T-cell (primary cell): ENCODE measurements around the gene CXCL11. TPM values are rescaled to one million over a fixed set of nuclear protein-coding genes. Genes with fewer than 3 reads are reported as not detected.

Source experiments
- ATAC-seq, 4 experiments: fragments of 200-7000 bp in 3 of 4; fragments of 150-1000 bp in 1 of 4; cut with Tn5 transposase; replicated peaks in 1 of 4; 1 replicate in 3 of 4; 2 replicates in 1 of 4; pipeline ENCODE4 v1.10.0; 2021; ENCODE audit warnings: moderate library complexity in 3 of 4, mild to moderate bottlenecking in 2 of 4, moderate number of reproducible peaks in 1 of 4
- CTCF ChIA-PET, 2 donors: fragments of 300-600 bp; sonication (Branson Sonifier 250); formaldehyde crosslinking; loops; one replicate each; lab custom pipeline; 2022; ENCODE audit warnings: antibody characterized with exemption in 2 of 2; lab: Charles Lee
- POLR2A ChIA-PET, 2 donors: fragments of 300-600 bp; sonication (Branson Sonifier 250); formaldehyde crosslinking; loops; one replicate each; lab custom pipeline; 2022; ENCODE audit warnings: antibody characterized with exemption in 2 of 2; lab: Charles Lee
- DNase-seq, 35 experiments: peaks; one replicate each; pipeline versions ENCODE4 v3.0.0 to v3.0.0-alpha.2; 2013 to 2023
- H3K27ac ChIP-seq: one replicate; pipeline ENCODE4 v1.5.1; 2013; ENCODE audit warnings: low read length
- H3K27me3 ChIP-seq, 2 experiments: replicated peaks in 1 of 2; 1 replicate in 1 of 2; 2 replicates in 1 of 2; pipeline versions ENCODE4 v1.6.1 to v1.7.0; 2013; ENCODE audit warnings: low read length in 1 of 2, mixed read lengths in 1 of 2; ENCODE audit not compliant: control insufficient read depth in 2 of 2, insufficient read depth in 2 of 2; ENCODE audit errors: extremely low read depth in 1 of 2
- H3K36me3 ChIP-seq, 2 donors: 1 replicate in 1 of 2; 2 replicates in 1 of 2; pipeline versions ENCODE4 v1.6.1 to v1.7.0; 2013; ENCODE audit warnings: low read length in 1 of 2; ENCODE audit not compliant: control insufficient read depth in 2 of 2, insufficient read depth in 1 of 2; ENCODE audit errors: extremely low read depth in 1 of 2
- H3K4me1 ChIP-seq, 2 experiments: 1 replicate in 1 of 2; 2 replicates in 1 of 2; pipeline versions ENCODE4 v1.6.1 to v1.7.0; 2013; ENCODE audit warnings: low read length in 2 of 2, mixed read lengths in 1 of 2; ENCODE audit not compliant: insufficient read depth in 2 of 2, control insufficient read depth in 1 of 2; ENCODE audit errors: extremely low read depth in 1 of 2
- H3K4me3 ChIP-seq, 2 donors: 1 replicate in 1 of 2; 2 replicates in 1 of 2; pipeline versions ENCODE4 v1.5.1 to v1.7.0; 2013; ENCODE audit warnings: mild to moderate bottlenecking in 2 of 2, low read length in 1 of 2, moderate library complexity in 1 of 2; ENCODE audit not compliant: control insufficient read depth in 1 of 2; ENCODE audit errors: extremely low read depth in 1 of 2
- H3K9me3 ChIP-seq: 2 replicates; pipeline ENCODE4 v1.7.0; 2013
- H3K27ac Mint-ChIP-seq, 2 donors: one replicate each; pipeline ENCODE4 v1.8.0; 2020 to 2021; ENCODE audit warnings: mild to moderate bottlenecking in 2 of 2, mixed read lengths in 2 of 2
- H3K27me3 Mint-ChIP-seq, 2 donors: one replicate each; pipeline ENCODE4 v1.8.0; 2021 to 2022; ENCODE audit warnings: mixed read lengths in 2 of 2
- H3K36me3 Mint-ChIP-seq: one replicate; pipeline ENCODE4 v1.8.0; 2021; ENCODE audit warnings: mixed read lengths
- H3K4me1 Mint-ChIP-seq, 3 donors: one replicate each; pipeline ENCODE4 v1.8.0; 2020 to 2022; ENCODE audit warnings: mixed read lengths in 3 of 3, mild to moderate bottlenecking in 1 of 3
- H3K4me3 Mint-ChIP-seq, 3 donors: one replicate each; pipeline ENCODE4 v1.8.0; 2020 to 2022; ENCODE audit warnings: mild to moderate bottlenecking in 3 of 3, mixed read lengths in 3 of 3, moderate library complexity in 3 of 3
- H3K9me3 Mint-ChIP-seq, 3 donors: one replicate each; pipeline ENCODE4 v1.8.0; 2020 to 2022; ENCODE audit warnings: mixed read lengths in 3 of 3
- WGBS: methylation state at CpG from one replicate; pipeline ENCODE4 v1.1.5; 2013; ENCODE audit warnings: missing lambda C conversion rate; ENCODE audit not compliant: insufficient coverage; 5-methylcytosine and 5-hydroxymethylcytosine counted together
- total RNA-seq, 35 experiments: library from RNA in 6 of 35; stranded (reverse) in 6 of 35; fragments of 120-200 nt in 1 of 35; gene quantifications; one replicate each; pipeline versions ENCODE4 v1.2.1 to v1.2.4 and lab custom pipeline; 2013 to 2026

Gene CXCL11
- total RNA-seq, 5 donors from 2014 or later (not counting 1 experiment from before 2014, with no cell fraction given) = not detected

DNA sequence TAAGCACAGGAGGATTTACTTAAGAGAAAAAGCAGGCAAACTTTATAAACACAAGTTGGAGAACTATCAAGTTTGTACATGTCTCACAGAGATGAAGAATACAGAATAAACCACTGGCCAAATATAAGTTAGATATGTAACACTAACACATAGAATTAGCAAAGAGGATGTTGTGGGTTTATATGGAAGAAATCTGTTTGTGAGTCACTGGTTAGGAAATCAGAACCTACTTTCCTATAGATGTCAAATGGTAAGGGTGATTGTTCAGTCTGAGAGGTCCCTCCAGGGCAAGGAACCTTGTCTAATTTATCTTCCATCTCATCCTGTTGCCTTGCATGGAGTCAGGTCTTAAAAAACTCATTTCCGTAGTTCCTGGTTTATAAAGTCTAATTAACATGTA, 23.9 kb upstream of the CXCL11 start:
- Mint-ChIP-seq H3K27me3 (peaks cover 3 to 8% of the 10 kb centered on the region in 2 donors), H3K4me1 (peaks cover 0 to 5% (median 0%) of the 10 kb centered on the region in 3 donors), H3K36me3 (no peaks in the 10 kb centered on the region), H3K27ac (no peak overlapping the region), H3K4me3 (no peak overlapping the region), H3K9me3 (no peaks in the 10 kb centered on the region)
- DNase-seq = no peak
- Histone ChIP-seq H3K4me3 (no peak overlapping the region), H3K4me1 (no peaks in the 10 kb centered on the region), H3K9me3 (no peaks in the 10 kb centered on the region), H3K36me3 (no peaks in the 10 kb centered on the region), H3K27ac (no peak overlapping the region), H3K27me3 (no peaks in the 10 kb centered on the region)
- ChIA-PET POLR2A (interaction anchor here in 1 of 2 donors (0.6 kb wide), 1 partner anchor 12 kb away, joined by 4 read pairs; no protein-coding TSS in a partner anchor), CTCF (no interaction called here)
- no peak for ATAC-seq
- no CpG with 5 or more reads among the region's 1 CpG for WGBS

- peaks cover 3 to 8% of the 10 kb centered on the region in 2 donors for H3K27me3 Mint-ChIP-seq
- Histone ChIP-seq H3K4me3 (no peak overlapping the region), H3K27me3 (no peaks in the 10 kb centered on the region), H3K36me3 (no peaks in the 10 kb centered on the region), H3K4me1 (no peaks in the 10 kb centered on the region), H3K9me3 (no peaks in the 10 kb centered on the region), H3K27ac (no peak overlapping the region)
- no peak overlapping the region for H3K27ac Mint-ChIP-seq
- no peaks in the 10 kb centered on the region for H3K9me3 Mint-ChIP-seq
- WGBS = 61% methylated on average over 2 of the region's 3 CpGs
- POLR2A ChIA-PET = interaction anchor here (0.6 kb wide), 2 partner anchors 12 to 28 kb away, joined by 4 read pairs; no protein-coding TSS in a partner anchor
- DNase-seq = no peak
- no peaks in the 10 kb centered on the region for H3K36me3 Mint-ChIP-seq
- no peak for ATAC-seq
- CTCF ChIA-PET = interaction anchor here (0.5 to 1.2 kb wide), 7 partner anchors 11 to 155 kb away, joined by 3 to 6 read pairs (median 3); no protein-coding TSS in a partner anchor
- H3K4me3 Mint-ChIP-seq = no peak overlapping the region
- peaks cover 0 to 5% (median 0%) of the 10 kb centered on the region in 3 donors for H3K4me1 Mint-ChIP-seq
These were observed 23.1 kb upstream of the CXCL11 start for GRCh38 chr4:76058888-76059426.

DNA sequence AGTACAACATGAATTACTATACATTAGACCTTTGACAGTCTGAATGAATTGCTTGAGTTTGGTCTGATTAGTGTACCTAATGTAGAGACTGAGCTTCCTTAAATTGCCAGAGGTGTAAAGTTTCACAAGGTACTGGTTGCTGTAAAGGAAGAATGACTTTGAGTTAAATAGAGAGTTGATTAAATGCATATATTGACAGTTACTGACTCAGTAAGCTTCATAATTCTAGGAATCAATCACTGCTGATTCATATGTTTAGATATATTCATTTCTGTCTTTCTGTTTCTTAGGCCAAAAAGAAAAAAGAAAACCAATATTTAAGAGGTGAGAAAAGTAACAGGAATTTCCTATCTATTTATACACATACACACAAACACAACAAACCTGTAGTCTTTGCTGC, 22.4 kb upstream of the CXCL11 start:
- Histone ChIP-seq H3K36me3 (no peaks in the 10 kb centered on the region), H3K27me3 (no peaks in the 10 kb centered on the region), H3K9me3 (no peaks in the 10 kb centered on the region), H3K27ac (no peak overlapping the region), H3K4me1 (no peaks in the 10 kb centered on the region), H3K4me3 (no peak overlapping the region)
- Mint-ChIP-seq H3K36me3 (no peaks in the 10 kb centered on the region), H3K4me3 (no peak overlapping the region), H3K4me1 (peaks cover 0 to 5% (median 0%) of the 10 kb centered on the region in 3 donors), H3K27me3 (peaks cover 7 to 12% of the 10 kb centered on the region in 2 donors), H3K9me3 (no peaks in the 10 kb centered on the region), H3K27ac (no peak overlapping the region)
- ATAC-seq (no peak), DNase-seq (no peak)
- POLR2A ChIA-PET = no interaction called here
- CTCF ChIA-PET = interaction anchor here (1.0 to 1.2 kb wide), 4 partner anchors 12 to 62 kb away, joined by 3 to 6 read pairs (median 3); no protein-coding TSS in a partner anchor

GRCh38 chr4:76055421-76055820, 19.6 kb upstream of the CXCL11 start:
- Mint-ChIP-seq H3K27ac (no peak overlapping the region), H3K4me3 (no peak overlapping the region), H3K36me3 (no peaks in the 10 kb centered on the region), H3K4me1 (peaks cover 0 to 4% (median 0%) of the 10 kb centered on the region in 3 donors), H3K9me3 (no peaks in the 10 kb centered on the region), H3K27me3 (peaks cover 7% of the 10 kb centered on the region in 2 donors)
- DNase-seq (no peak), ATAC-seq (no peak)
- ChIA-PET POLR2A (no interaction called here), CTCF (no interaction called here)
- no peaks in the 10 kb centered on the region for H3K36me3 ChIP-seq
- H3K27ac ChIP-seq = no peak overlapping the region
- H3K27me3 ChIP-seq = no peaks in the 10 kb centered on the region
- H3K4me3 ChIP-seq = no peak overlapping the region
- H3K9me3 ChIP-seq = no peaks in the 10 kb centered on the region
- no CpG with 5 or more reads among the region's 2 CpGs for WGBS
- no peaks in the 10 kb centered on the region for H3K4me1 ChIP-seq

GRCh38 chr4:76055016-76055415, 19.1 kb upstream of the CXCL11 start:
- H3K27ac Mint-ChIP-seq = no peak overlapping the region
- peaks cover 7% of the 10 kb centered on the region in 2 donors for H3K27me3 Mint-ChIP-seq
- H3K4me1 Mint-ChIP-seq = peaks cover 0 to 2% (median 0%) of the 10 kb centered on the region in 3 donors
- Histone ChIP-seq H3K9me3 (no peaks in the 10 kb centered on the region), H3K27ac (no peak overlapping the region), H3K4me1 (no peaks in the 10 kb centered on the region), H3K36me3 (no peaks in the 10 kb centered on the region), H3K27me3 (no peaks in the 10 kb centered on the region), H3K4me3 (no peak overlapping the region)
- H3K9me3 Mint-ChIP-seq = no peaks in the 10 kb centered on the region
- no peaks in the 10 kb centered on the region for H3K36me3 Mint-ChIP-seq
- no peak overlapping the region for H3K4me3 Mint-ChIP-seq
- DNase-seq = no peak
- 40% methylated on average over 1 of the region's 2 CpGs for WGBS
- ChIA-PET POLR2A (no interaction called here), CTCF (interaction anchor here in 1 of 2 donors (0.5 kb wide), 1 partner anchor 22 kb away, joined by 6 read pairs; no protein-coding TSS in a partner anchor)
- no peak for ATAC-seq

- Histone ChIP-seq H3K27me3 (no peaks in the 10 kb centered on the region), H3K4me3 (no peak overlapping the region), H3K4me1 (no peaks in the 10 kb centered on the region), H3K36me3 (no peaks in the 10 kb centered on the region), H3K27ac (no peak overlapping the region), H3K9me3 (no peaks in the 10 kb centered on the region)
- POLR2A ChIA-PET = no interaction called here
- H3K4me3 Mint-ChIP-seq = no peak overlapping the region
- DNase-seq (no peak), ATAC-seq (no peak)
- no peaks in the 10 kb centered on the region for H3K9me3 Mint-ChIP-seq
- H3K36me3 Mint-ChIP-seq = no peaks in the 10 kb centered on the region
- CTCF ChIA-PET = interaction anchor here (0.8 to 1.3 kb wide), 4 partner anchors 9 to 58 kb away, joined by 3 to 5 read pairs (median 3); no protein-coding TSS in a partner anchor
- peaks cover 4 to 7% of the 10 kb centered on the region in 2 donors for H3K27me3 Mint-ChIP-seq
- no CpG with 5 or more reads among the region's 4 CpGs for WGBS
- no peaks in the 10 kb centered on the region for H3K4me1 Mint-ChIP-seq
- no peak overlapping the region for H3K27ac Mint-ChIP-seq
These were observed 17.9 kb upstream of the CXCL11 start for GRCh38 chr4:76053730-76054129.
